DND-41 (cell line): ENCODE measurements around the gene KLHL8.

Source experiments
- CTCF ChIP-seq: IDR thresholded peaks from 2 replicates; pipeline ENCODE4 v1.5.1; 2012; ENCODE audit warnings: borderline replicate concordance, low read length, moderate library complexity, mild to moderate bottlenecking; ENCODE audit not compliant: poor library complexity, severe bottlenecking; ENCODE audit errors: extremely low read depth
- EZH2 ChIP-seq: IDR thresholded peaks from 3 replicates; pipeline ENCODE4 v1.6.1; 2012; ENCODE audit warnings: borderline replicate concordance, low read depth, mild to moderate bottlenecking, moderate library complexity, low read length, inconsistent platforms; ENCODE audit not compliant: severe bottlenecking

GRCh38 chr4:87130985-87131703, 89.3 kb downstream of the KLHL8 start:
- TF ChIP-seq CTCF: no peak
- TF ChIP-seq EZH2: no peak
